Measurements from ENCODE around the gene CMYA5. TPM values are rescaled to one million over a fixed set of nuclear protein-coding genes. Genes with fewer than 3 reads are reported as not detected.
A peak's percentile ranks its signal among the peaks of the same experiment; 100 is the strongest.
"Not testable (repeated sequence)": the region's sequence is repeated elsewhere in the genome, so short reads cannot be mapped to it uniquely, and the experiment has no call there.

Gene CMYA5
- total RNA-seq, 1 donor from 2014 or later, result 0.60 TPM

DNA sequence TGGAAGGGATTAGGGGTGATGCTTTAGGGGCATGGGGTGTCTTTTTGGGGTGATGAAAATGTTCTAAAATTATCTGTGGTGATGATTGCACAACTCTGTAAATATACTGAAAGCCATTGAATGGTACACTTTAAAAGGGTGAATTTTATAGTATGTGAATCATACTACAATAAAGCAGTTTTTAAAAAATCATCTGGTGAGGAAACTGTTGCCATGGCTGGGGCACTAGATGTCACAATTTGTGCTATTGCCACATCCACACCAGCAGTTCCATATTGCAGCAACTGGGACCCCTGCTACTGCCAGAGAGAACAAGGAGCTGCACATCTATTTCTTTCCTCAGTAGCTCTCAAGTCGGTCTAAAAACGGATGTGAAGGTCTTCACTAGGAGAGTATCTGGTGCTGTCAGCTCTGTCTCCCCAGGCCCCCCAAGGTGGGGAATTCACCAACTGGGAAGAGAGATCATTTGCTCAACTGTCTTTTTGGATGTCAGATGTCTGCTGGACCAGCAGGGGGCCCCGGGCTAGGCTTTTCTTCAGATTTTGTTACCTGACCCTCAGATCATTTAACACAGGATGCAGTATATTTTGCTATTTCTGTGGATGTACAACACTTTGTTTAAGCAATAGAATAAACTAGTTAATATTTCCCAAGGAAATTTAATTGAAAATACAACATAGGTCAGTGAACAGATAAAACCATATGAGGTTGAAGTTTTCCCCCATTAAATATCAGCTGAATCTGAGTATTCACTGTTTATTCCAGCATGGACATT is 13.2 kb downstream of the CMYA5 start:
- TF ChIP-seq, protein P1, sequence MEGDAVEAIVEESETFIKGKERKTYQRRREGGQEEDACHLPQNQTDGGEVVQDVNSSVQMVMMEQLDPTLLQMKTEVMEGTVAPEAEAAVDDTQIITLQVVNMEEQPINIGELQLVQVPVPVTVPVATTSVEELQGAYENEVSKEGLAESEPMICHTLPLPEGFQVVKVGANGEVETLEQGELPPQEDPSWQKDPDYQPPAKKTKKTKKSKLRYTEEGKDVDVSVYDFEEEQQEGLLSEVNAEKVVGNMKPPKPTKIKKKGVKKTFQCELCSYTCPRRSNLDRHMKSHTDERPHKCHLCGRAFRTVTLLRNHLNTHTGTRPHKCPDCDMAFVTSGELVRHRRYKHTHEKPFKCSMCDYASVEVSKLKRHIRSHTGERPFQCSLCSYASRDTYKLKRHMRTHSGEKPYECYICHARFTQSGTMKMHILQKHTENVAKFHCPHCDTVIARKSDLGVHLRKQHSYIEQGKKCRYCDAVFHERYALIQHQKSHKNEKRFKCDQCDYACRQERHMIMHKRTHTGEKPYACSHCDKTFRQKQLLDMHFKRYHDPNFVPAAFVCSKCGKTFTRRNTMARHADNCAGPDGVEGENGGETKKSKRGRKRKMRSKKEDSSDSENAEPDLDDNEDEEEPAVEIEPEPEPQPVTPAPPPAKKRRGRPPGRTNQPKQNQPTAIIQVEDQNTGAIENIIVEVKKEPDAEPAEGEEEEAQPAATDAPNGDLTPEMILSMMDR (IDR thresholded peaks at IDR 0.05), result peak; percentile 76

DNA sequence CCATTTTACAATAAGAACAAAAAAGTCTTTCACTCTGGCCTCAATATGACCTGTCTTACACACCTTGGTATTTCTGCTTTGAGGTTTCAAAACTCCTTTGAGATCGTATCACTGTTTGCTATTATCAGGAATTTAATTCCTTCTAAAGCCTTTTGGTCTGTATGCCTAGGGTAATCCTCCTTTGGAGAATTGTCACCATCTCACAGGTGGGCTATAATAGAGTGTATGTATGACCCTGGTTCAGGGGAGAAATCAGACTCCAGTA is 13.7 kb downstream of the CMYA5 start:
- Mint-ChIP-seq H3K36me3 (ENCODE audit: low read depth) (peaks cover 3% of the 10 kb centered on the region), H3K4me3 (ENCODE audit: unreplicated experiment) (no peak overlapping the region), H3K27me3 (ENCODE audit: low read depth) (no peaks in the 10 kb centered on the region), H3K4me1 (ENCODE audit: low read depth) (peaks cover 4% of the 10 kb centered on the region), H3K27ac (ENCODE audit: unreplicated experiment) (no peak overlapping the region), H3K9me3 (ENCODE audit: low read depth) (peaks cover 16% of the 10 kb centered on the region)
- TF ChIP-seq, protein P1 (IDR thresholded peaks at IDR 0.05), result no peak
- DNase-seq (ENCODE audit: low spot score), result no peak

More for the DNA sequence above, 13.2 kb downstream of the CMYA5 start:
- H3K27me3 Mint-ChIP-seq (ENCODE audit: low read depth), result no peaks in the 10 kb centered on the region
- DNase-seq (ENCODE audit: low spot score), result no peak
- peaks cover 3% of the 10 kb centered on the region for H3K36me3 Mint-ChIP-seq (ENCODE audit: low read depth)
- H3K9me3 Mint-ChIP-seq (ENCODE audit: low read depth), result peaks cover 16% of the 10 kb centered on the region
- H3K4me1 Mint-ChIP-seq (ENCODE audit: low read depth), result peaks cover 4% of the 10 kb centered on the region
- no peak overlapping the region for H3K4me3 Mint-ChIP-seq (ENCODE audit: unreplicated experiment)
- no peak overlapping the region for H3K27ac Mint-ChIP-seq (ENCODE audit: unreplicated experiment)

DNA sequence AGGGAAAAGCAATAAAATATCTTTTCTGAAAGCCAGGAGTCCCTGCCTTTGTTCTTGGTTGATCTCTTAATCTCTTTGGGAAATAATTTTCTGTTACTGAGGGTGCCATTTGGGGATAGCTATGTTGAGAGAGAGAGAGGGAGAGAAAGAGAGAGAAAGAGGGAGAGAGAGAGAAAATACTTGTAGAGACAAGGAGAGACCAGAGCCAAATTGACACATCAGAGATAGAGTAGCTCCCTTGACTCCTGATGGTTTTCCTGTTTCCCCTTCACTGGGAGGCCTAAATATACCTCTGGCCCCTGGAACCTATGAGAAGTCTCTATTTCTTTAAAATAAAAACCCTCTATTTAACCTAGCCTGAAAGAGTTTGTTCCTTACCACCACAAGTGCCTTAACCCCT is 14.9 kb downstream of the CMYA5 start:
- H3K36me3 Mint-ChIP-seq (ENCODE audit: low read depth), result peaks cover 3% of the 10 kb centered on the region
- TF ChIP-seq, protein P1 (IDR thresholded peaks at IDR 0.05), result no peak
- peaks cover 2% of the 10 kb centered on the region for H3K4me1 Mint-ChIP-seq (ENCODE audit: low read depth)
- no peak overlapping the region for H3K4me3 Mint-ChIP-seq (ENCODE audit: unreplicated experiment)
- peaks cover 16% of the 10 kb centered on the region for H3K9me3 Mint-ChIP-seq (ENCODE audit: low read depth)
- no peaks in the 10 kb centered on the region for H3K27me3 Mint-ChIP-seq (ENCODE audit: low read depth)
- DNase-seq (ENCODE audit: low spot score), result no peak
- no peak overlapping the region for H3K27ac Mint-ChIP-seq (ENCODE audit: unreplicated experiment)

DNA sequence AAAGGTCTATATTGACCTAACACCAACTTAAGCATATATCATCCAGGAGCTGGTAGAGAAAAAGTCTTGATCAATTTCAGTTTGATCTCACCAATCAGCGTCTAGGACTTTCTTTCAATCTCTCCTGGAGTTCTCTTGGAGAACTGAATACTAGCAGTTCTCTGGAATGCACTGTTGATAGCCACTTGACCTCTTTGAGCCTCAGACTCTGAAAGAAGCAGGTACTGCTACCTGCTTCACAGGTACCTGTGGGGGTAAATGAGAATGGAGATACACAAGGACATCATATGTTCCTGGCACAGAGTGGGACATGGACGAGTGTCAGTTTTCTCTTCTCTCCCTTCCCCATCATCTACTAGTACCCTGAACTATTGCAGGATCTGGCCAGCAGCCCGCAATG is 16.0 kb downstream of the CMYA5 start:
- Mint-ChIP-seq H3K4me1 (ENCODE audit: low read depth) (no peaks in the 10 kb centered on the region), H3K9me3 (ENCODE audit: low read depth) (peaks cover 16% of the 10 kb centered on the region), H3K36me3 (ENCODE audit: low read depth) (peaks cover 3% of the 10 kb centered on the region), H3K4me3 (ENCODE audit: unreplicated experiment) (no peak overlapping the region), H3K27ac (ENCODE audit: unreplicated experiment) (no peak overlapping the region), H3K27me3 (ENCODE audit: low read depth) (no peaks in the 10 kb centered on the region)
- no peak for DNase-seq (ENCODE audit: low spot score)
- TF ChIP-seq, protein P1 (IDR thresholded peaks at IDR 0.05), result no peak

DNA sequence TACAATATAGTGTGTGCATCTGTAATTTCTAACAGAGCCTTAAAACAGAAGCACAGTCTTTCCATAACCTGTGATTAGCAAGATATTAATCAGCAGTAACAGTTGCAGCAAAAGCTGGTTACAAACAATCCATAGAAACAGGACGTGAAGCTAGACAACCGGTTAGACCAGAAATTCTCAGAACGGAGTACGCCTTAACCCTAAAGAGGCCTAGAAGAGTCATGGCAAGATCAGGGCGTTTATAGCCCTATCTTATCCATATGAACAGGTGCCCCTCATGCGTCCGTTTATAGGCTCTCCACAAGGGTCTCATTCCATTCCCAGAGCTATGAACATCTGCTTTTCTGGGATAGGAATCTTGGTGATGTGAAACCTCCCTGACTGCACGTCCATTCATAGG is 16.7 kb downstream of the CMYA5 start:
- not testable (repeated sequence) for H3K36me3 Mint-ChIP-seq (ENCODE audit: low read depth); DNase-seq (ENCODE audit: low spot score); H3K4me1 Mint-ChIP-seq (ENCODE audit: low read depth); H3K4me3 Mint-ChIP-seq (ENCODE audit: unreplicated experiment); H3K27ac Mint-ChIP-seq (ENCODE audit: unreplicated experiment); H3K27me3 Mint-ChIP-seq (ENCODE audit: low read depth)
- peaks cover 16% of the 10 kb centered on the region for H3K9me3 Mint-ChIP-seq (ENCODE audit: low read depth)

DNA sequence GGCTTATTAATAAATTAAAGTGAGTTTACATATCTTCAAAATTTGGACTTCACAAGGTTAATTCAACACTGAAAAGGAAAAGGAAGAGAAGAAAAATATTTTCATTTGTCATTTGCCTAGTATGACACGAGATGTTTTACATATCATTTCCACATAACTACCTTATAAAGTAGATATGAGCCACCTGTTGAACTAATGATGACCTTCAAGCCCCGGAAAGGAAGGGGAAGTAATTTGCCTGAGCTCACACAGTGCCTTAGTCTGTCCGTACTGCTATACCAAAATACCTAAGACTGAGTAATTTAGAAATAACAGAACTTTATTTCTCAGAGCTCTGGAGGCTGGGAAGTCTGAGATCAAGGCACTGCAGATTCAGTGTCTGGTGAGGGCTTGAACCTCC is 17.9 kb downstream of the CMYA5 start:
- no peak for DNase-seq (ENCODE audit: low spot score)
- Mint-ChIP-seq H3K4me1 (ENCODE audit: low read depth) (no peaks in the 10 kb centered on the region), H3K9me3 (ENCODE audit: low read depth) (peaks cover 16% of the 10 kb centered on the region), H3K4me3 (ENCODE audit: unreplicated experiment) (no peak overlapping the region), H3K27me3 (ENCODE audit: low read depth) (no peaks in the 10 kb centered on the region), H3K27ac (ENCODE audit: unreplicated experiment) (no peak overlapping the region), H3K36me3 (ENCODE audit: low read depth) (peaks cover 3% of the 10 kb centered on the region)
- TF ChIP-seq, protein P1 (IDR thresholded peaks at IDR 0.05), result no peak

Measured in chondrocyte (in vitro differentiated cells).